GM08714 (cell line): ENCODE results near the gene ABLIM1.

Experiments used
- H3K4me3 ChIP-seq: fragments of 200-500 bp; sonication (Bioruptor generic); 2 replicates; pipeline ENCODE4 v1.5.1; 2014; ENCODE audit warnings: mild to moderate bottlenecking, low read length, inconsistent platforms
- ZNF274 ChIP-seq: IDR thresholded peaks from 2 replicates; pipeline ENCODE4 v1.6.1; 2012; ENCODE audit warnings: mild to moderate bottlenecking, low read depth, low read length

The ABLIM1 gene

DNA sequence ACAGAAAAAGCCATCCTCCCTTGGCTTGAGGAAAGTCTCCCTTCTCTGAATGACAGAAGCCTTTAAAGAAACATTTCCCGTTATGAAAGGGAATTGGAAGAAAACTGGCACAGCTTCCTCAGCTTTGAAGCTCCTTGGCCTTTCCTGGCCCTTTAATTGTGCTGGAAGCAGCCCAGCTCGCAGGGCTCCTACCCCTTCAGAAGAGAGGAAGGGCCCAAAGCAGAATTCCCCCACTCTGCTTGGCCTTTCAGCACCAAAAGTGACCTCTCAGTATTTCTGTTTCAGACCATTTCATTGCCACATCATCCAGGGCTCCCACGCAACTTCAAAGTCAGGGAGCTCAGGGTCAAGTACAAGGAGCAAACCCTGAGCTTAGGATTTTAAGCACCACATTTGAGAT, 258.0 kb downstream of the ABLIM1 start:
- H3K4me3 ChIP-seq = no peak overlapping the region
- TF ChIP-seq ZNF274 = no peak

DNA sequence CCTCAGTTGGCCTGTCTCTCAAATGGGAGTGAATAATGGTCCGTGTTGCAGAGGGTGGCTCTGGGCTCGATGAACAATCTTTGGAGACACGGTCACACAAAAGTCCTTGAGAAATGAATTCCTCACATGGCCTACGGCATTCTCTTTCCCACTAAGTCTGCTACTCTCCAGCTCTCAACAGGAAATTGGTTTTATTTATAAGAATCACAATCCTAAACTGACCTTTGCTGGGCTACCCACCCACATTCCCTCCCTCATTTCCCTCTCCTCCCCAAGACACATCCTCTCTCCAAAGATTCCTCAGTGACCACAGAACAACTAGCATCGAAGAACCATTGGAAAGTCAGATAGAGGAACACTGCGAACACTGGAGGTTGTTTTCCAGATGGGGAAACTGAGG, 258.5 kb downstream of the ABLIM1 start:
- no peak overlapping the region for H3K4me3 ChIP-seq
- no peak for TF ChIP-seq ZNF274

DNA sequence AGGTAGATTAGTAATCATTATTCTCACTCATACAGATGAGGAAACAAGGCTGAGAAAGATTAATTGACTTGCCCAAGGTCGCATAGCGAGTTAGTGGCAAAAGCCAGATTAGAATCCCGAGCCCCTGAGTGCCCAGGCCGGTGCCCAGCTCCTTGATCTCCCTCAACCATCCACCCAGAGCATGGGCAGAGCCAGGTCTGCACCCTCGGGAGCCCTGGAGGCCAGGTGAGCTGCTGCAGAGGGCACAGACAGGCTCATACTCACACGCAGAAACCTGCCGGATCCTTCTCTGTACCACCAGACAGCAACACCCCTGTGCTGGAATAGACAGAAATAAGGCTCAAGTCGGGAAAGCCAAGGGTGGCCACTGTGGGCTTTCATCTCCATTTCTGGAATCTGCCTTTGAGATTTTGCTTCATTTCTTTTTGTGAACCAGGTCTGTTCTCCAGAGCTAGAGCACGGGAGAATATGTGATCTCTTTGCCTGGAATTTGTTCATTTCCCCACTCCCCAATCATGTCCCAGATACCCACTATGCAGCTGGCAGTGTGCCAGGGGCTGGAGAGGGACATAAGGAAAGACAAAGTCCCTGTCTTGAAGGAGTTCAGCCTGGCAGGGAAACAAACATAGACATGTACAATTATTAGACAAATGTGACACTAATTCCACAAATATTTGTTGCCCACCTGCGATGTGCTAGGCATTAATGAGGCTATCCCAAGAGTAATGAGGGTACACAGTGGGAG, 259.3 kb downstream of the ABLIM1 start:
- TF ChIP-seq ZNF274 = no peak
- no peak overlapping the region for H3K4me3 ChIP-seq

GRCh38 chr10:114397651-114398145, 260.4 kb downstream of the ABLIM1 start:
- no peak for TF ChIP-seq ZNF274
- H3K4me3 ChIP-seq = no peak overlapping the region

DNA sequence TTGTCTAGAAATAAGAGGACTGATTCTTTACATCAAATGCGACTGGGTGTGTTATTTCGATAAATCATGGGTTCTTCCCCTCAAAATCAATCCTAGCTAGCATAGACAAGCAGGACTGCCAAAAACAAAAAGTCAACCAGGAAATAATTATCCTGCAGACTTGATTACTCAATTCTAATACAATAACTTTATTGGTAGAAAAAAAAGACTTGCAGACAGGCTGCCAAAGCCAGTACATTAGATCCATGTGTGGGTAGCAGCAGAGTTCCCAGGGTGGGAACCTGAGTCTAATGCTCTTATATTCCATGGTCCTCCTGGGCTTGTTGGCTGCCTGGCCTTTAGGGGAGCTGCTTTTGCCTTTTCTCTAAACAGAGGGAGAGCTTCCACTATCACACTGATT, 261.6 kb downstream of the ABLIM1 start:
- no peak for TF ChIP-seq ZNF274
- H3K4me3 ChIP-seq = no peak overlapping the region

- no peak for TF ChIP-seq ZNF274
- no peak overlapping the region for H3K4me3 ChIP-seq
Measured at GRCh38 chr10:114395366-114396022, 262.6 kb downstream of the ABLIM1 start.

DNA sequence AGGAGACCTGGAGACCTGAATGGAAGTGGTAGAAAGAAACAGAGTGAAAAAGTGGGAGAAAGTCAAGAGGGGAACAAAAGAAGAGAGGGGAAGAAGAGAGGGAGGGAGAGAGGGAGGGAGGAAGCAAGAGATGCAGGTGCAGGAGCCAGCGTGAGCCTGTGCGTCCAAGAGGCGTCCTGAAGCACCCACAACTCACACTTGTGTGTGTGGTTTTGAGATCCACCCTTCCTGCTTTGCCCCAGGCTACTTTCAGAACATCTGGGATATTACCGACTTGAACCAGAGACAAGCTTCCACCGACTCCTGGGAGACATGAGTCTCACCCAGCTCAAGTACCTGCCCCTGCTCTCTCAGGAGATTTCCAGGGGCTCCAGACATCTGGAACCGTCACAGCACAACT, 263.5 kb downstream of the ABLIM1 start:
- TF ChIP-seq ZNF274 = no peak
- H3K4me3 ChIP-seq = no peak overlapping the region

- no peak overlapping the region for H3K4me3 ChIP-seq
- TF ChIP-seq ZNF274 = no peak
Measured at GRCh38 chr10:114393886-114394285, 264.2 kb downstream of the ABLIM1 start.

GRCh38 chr10:114393482-114393881, 264.6 kb downstream of the ABLIM1 start:
- no peak overlapping the region for H3K4me3 ChIP-seq
- no peak for TF ChIP-seq ZNF274

GRCh38 chr10:114392112-114392835, 265.8 kb downstream of the ABLIM1 start:
- H3K4me3 ChIP-seq = no peak overlapping the region
- TF ChIP-seq ZNF274 = no peak

DNA sequence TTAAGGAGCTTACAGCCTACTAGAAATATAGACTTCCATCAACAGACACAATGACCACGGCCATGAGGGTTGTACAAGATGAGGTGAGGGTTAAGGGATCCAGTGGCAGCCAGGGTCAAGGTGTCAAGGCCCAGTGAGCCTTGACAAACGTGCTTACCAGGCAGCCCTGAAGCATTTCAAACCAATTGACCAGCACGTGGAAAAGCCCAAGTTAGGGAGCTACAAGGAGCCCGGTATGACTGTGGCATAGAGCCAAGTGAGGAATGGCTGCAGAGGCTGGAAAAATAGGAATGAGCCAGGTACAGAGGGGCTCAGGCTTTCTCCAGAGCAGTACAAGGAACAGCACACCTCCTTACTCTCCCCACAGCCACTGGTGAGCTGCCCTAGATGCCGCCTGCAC, 266.5 kb downstream of the ABLIM1 start:
- TF ChIP-seq ZNF274 = no peak
- no peak overlapping the region for H3K4me3 ChIP-seq

DNA sequence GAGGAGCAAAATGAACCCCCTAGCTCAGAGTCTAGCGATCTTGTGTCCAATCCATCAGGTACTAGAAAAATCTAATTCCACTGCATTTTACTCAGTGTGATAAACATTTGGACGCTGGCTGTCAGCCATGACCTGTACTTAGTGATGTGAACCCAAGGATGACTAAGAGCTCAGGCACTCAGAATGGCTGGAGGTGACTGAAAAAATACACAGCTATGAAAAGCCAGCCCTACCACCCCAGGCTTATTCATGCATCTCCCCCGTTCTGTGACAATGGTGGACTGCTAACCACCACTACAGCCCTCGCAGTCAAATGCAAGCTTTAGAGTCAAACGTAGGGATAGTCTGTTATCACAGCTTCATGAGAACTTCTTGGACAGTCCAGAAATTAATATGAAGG, 268.6 kb downstream of the ABLIM1 start:
- TF ChIP-seq ZNF274 = no peak
- H3K4me3 ChIP-seq = no peak overlapping the region

DNA sequence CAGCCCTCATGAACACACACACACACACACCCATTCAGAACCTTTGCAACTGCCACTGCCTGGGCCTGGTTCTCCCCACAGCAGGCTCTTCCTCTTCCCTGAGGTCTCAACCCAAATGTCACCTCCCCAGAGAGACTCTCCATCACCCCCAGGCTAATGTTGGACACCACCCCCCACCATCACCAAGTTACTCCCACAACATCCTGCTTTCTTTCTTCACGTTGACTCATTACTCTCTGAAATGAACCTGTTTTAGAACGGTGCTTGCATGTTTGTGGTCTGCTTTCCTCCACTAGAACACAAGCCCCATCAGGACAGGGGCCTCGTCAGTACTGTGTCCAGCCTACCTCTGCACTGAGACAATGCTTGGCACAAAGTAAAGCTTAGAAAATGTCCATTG, 269.8 kb downstream of the ABLIM1 start:
- no peak overlapping the region for H3K4me3 ChIP-seq
- TF ChIP-seq ZNF274 = no peak

DNA sequence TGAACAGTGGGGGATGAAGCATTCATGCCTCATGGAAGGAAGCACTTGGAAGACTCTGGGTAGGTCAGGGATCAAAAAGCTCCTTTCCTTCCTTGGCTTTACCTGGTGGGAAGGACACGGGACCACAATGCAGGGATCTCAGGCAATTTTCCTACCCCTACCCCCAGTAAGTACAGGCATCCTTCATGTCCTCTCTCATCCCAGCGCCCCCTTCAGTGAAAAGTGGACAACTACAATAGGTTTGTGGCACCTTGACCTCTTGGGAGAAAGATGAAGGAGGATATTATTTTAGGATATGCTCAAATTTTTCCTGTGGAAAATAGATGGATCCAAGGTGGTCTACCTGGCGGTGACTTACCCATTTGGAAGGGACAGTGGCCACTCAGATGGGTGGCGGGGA, 270.3 kb downstream of the ABLIM1 start:
- H3K4me3 ChIP-seq = no peak overlapping the region
- TF ChIP-seq ZNF274 = no peak

DNA sequence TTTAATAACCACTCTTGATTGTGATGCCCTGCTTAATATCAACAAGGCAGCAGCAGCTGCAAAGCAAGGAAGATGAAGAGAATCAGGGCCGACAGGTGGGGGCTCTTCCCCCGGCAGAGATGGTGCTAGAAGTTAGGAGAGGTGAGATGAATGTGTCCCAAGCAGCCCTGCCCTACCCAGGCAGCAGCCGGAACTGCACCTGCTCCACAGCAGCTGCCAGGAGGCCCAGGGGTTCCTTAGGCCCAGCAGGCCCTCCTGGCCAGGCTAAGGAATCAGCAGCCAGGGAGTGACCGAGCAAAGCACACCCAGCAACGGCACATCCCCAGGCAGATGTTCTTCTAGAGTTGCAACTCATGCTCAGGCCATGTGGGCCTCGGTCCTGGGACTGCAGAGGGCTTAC, 271.6 kb downstream of the ABLIM1 start:
- no peak for TF ChIP-seq ZNF274

More for the DNA sequence above, 271.6 kb downstream of the ABLIM1 start:
- H3K4me3 ChIP-seq = no peak overlapping the region
